HG03025 (cell line): ENCODE data around the gene ABAT.

Source experiments
- ATAC-seq: cut with Tn5 transposase; IDR thresholded peaks from one replicate; pipeline ENCODE4 v1.9.1; 2021; ENCODE audit warnings: mild to moderate bottlenecking, moderate library complexity; ENCODE audit not compliant: unreplicated experiment, low FRiP score

ABAT gene

GRCh38 chr16:8674413-8675022 is at the start of gene ABAT:
ABAT (plus strand) TSS chr16:8674617; CDS start chr16:8735740, 61,123 bp downstream.
- peak; percentile 98 for ATAC-seq

GRCh38 chr16:8625491-8626087 is 48.8 kb upstream of the ABAT start:
- no peak for ATAC-seq

- ATAC-seq, result no peak
Observed at GRCh38 chr16:8626946-8627345, 47.5 kb upstream of the ABAT start.

- ATAC-seq, result no peak
Observed at GRCh38 chr16:8627456-8627855, 47.0 kb upstream of the ABAT start.

GRCh38 chr16:8628981-8629725 is 45.3 kb upstream of the ABAT start:
- no peak for ATAC-seq

GRCh38 chr16:8630255-8630953 is 44.0 kb upstream of the ABAT start:
- ATAC-seq, result no peak

- ATAC-seq, result no peak
Observed at GRCh38 chr16:8631373-8631772, 43.0 kb upstream of the ABAT start.

- no peak for ATAC-seq
Observed at GRCh38 chr16:8631818-8632465, 42.5 kb upstream of the ABAT start.

GRCh38 chr16:8632675-8633182 is 41.7 kb upstream of the ABAT start:
- no peak for ATAC-seq

GRCh38 chr16:8634991-8635736 is 39.3 kb upstream of the ABAT start:
- no peak for ATAC-seq

GRCh38 chr16:8639694-8640093 is 34.7 kb upstream of the ABAT start:
- ATAC-seq, result no peak

GRCh38 chr16:8641671-8642070 is 32.7 kb upstream of the ABAT start:
- ATAC-seq, result no peak

- no peak for ATAC-seq
Observed at GRCh38 chr16:8642146-8642545, 32.3 kb upstream of the ABAT start.

- ATAC-seq, result no peak
Observed at GRCh38 chr16:8644211-8645140, 29.9 kb upstream of the ABAT start.

- no peak for ATAC-seq
Observed at GRCh38 chr16:8645141-8645521, 29.3 kb upstream of the ABAT start.

GRCh38 chr16:8645831-8646230 is 28.6 kb upstream of the ABAT start:
- ATAC-seq, result no peak

GRCh38 chr16:8646326-8647053 is 27.9 kb upstream of the ABAT start:
- no peak for ATAC-seq

GRCh38 chr16:8647721-8648318 is 26.6 kb upstream of the ABAT start:
- no peak for ATAC-seq
